Trophoblast cell (in vitro differentiated cells and primary cell): ENCODE results near the gene PHACTR1.

Experiments used
- DNase-seq, 2 donors: peaks; one replicate each; pipeline ENCODE4 v3.0.0-alpha.2; 2016
- H2AFZ ChIP-seq: 2 replicates; pipeline ENCODE4 v1.6.1; 2013; ENCODE audit warnings: low read length, moderate library complexity, mild to moderate bottlenecking; ENCODE audit not compliant: insufficient read depth, poor library complexity
- H2AK5ac ChIP-seq: 2 replicates; pipeline ENCODE4 v1.6.1; 2013; ENCODE audit warnings: mild to moderate bottlenecking, low read length
- H2BK120ac ChIP-seq: 2 replicates; pipeline ENCODE4 v1.6.1; 2013; ENCODE audit warnings: low read length, mild to moderate bottlenecking, moderate library complexity; ENCODE audit not compliant: insufficient read depth, poor library complexity
- H2BK12ac ChIP-seq: 2 replicates; pipeline ENCODE4 v1.6.1; 2013; ENCODE audit warnings: mild to moderate bottlenecking, low read length, moderate library complexity
- H2BK5ac ChIP-seq: 2 replicates; pipeline ENCODE4 v1.6.1; 2013; ENCODE audit warnings: low read length, low read depth, moderate library complexity, mild to moderate bottlenecking; ENCODE audit not compliant: poor library complexity
- H3K14ac ChIP-seq: 2 replicates; pipeline ENCODE4 v1.6.1; 2013; ENCODE audit warnings: mild to moderate bottlenecking, low read length
- H3K18ac ChIP-seq: 2 replicates; pipeline ENCODE4 v1.6.1; 2013; ENCODE audit warnings: mild to moderate bottlenecking, low read length
- H3K23ac ChIP-seq: 2 replicates; pipeline ENCODE4 v1.6.1; 2013; ENCODE audit warnings: low read length
- H3K27ac ChIP-seq: 2 replicates; pipeline ENCODE4 v1.5.1; 2013; ENCODE audit warnings: low read depth, mild to moderate bottlenecking, inconsistent platforms, low read length, moderate library complexity
- H3K27me3 ChIP-seq: 2 replicates; pipeline ENCODE4 v1.6.1; 2013; ENCODE audit warnings: inconsistent platforms, mild to moderate bottlenecking, low read length, moderate library complexity; ENCODE audit not compliant: insufficient read depth
- H3K36me3 ChIP-seq, 2 experiments: 1 replicate in 1 of 2; 2 replicates in 1 of 2; pipeline ENCODE4 v1.6.1; 2013; ENCODE audit warnings: low read length in 2 of 2, mild to moderate bottlenecking in 2 of 2, moderate library complexity in 1 of 2; ENCODE audit not compliant: insufficient read depth in 2 of 2, control insufficient read depth in 1 of 2
- H3K4ac ChIP-seq: 2 replicates; pipeline ENCODE4 v1.6.1; 2013; ENCODE audit warnings: low read depth, mild to moderate bottlenecking, low read length, moderate library complexity
- H3K4me1 ChIP-seq, 2 experiments: 1 replicate in 1 of 2; 2 replicates in 1 of 2; pipeline ENCODE4 v1.6.1; 2013; ENCODE audit warnings: low read length in 2 of 2, mild to moderate bottlenecking in 2 of 2, moderate library complexity in 1 of 2; ENCODE audit not compliant: insufficient read depth in 2 of 2, control insufficient read depth in 1 of 2
- H3K4me2 ChIP-seq: 2 replicates; pipeline ENCODE4 v1.6.1; 2013; ENCODE audit warnings: inconsistent platforms, mild to moderate bottlenecking, low read length, moderate library complexity
- H3K4me3 ChIP-seq: 2 replicates; pipeline ENCODE4 v1.5.1; 2013; ENCODE audit warnings: mild to moderate bottlenecking, low read depth, low read length, inconsistent platforms
- H3K79me1 ChIP-seq: one replicate; pipeline ENCODE4 v1.6.1; 2013; ENCODE audit warnings: low read length
- H3K79me2 ChIP-seq: 2 replicates; pipeline ENCODE4 v1.6.1; 2013; ENCODE audit warnings: low read length, mild to moderate bottlenecking; ENCODE audit not compliant: control insufficient read depth, insufficient read depth, poor library complexity
- H3K9ac ChIP-seq: 2 replicates; pipeline ENCODE4 v1.6.1; 2013; ENCODE audit warnings: mild to moderate bottlenecking, low read length
- H3K9me3 ChIP-seq: 2 replicates; pipeline ENCODE4 v1.6.1; 2013; ENCODE audit warnings: low read depth, mild to moderate bottlenecking, control low read depth, inconsistent platforms, low read length; ENCODE audit not compliant: insufficient read depth
- H4K12ac ChIP-seq: 2 replicates; pipeline ENCODE4 v1.6.1; 2013; ENCODE audit warnings: low read depth, mild to moderate bottlenecking, low read length, moderate library complexity
- H4K8ac ChIP-seq: 2 replicates; pipeline ENCODE4 v1.6.1; 2013; ENCODE audit warnings: low read depth, mild to moderate bottlenecking, low read length, moderate library complexity
- H4K91ac ChIP-seq: one replicate; pipeline ENCODE4 v1.6.1; 2013; ENCODE audit warnings: low read depth, mild to moderate bottlenecking, low read length, moderate library complexity
- WGBS: extraction: QIAGEN DNeasy Blood & Tissue Kit; methylation state at CpG from one replicate; pipeline ENCODE4 v1.1.7; 2013; ENCODE audit warnings: missing lambda C conversion rate; ENCODE audit not compliant: insufficient read length, insufficient coverage; ENCODE audit errors: extremely low coverage; 5-methylcytosine and 5-hydroxymethylcytosine counted together

The PHACTR1 gene

GRCh38 chr6:13289789-13290318 is 573.3 kb downstream of the PHACTR1 start:
- Histone ChIP-seq H3K14ac (no peak overlapping the region), H3K4ac (no peak overlapping the region), H2AK5ac (no peak overlapping the region), H3K18ac (no peak overlapping the region), H3K79me2 (no peaks in the 10 kb centered on the region), H4K12ac (no peak overlapping the region), H3K27me3 (no peaks in the 10 kb centered on the region), H3K9ac (no peak overlapping the region), H3K23ac (no peak overlapping the region), H3K9me3 (peaks cover 6% of the 10 kb centered on the region), H3K27ac (no peak overlapping the region), H2BK12ac (no peak overlapping the region), H3K4me2 (no peak overlapping the region), H3K4me1 (no peaks in the 10 kb centered on the region), H2BK120ac (no peak overlapping the region), H2AFZ (no peak overlapping the region), H4K91ac (no peak overlapping the region), H3K36me3 (peaks cover 32 to 38% of the 10 kb centered on the region in 2 experiments), H3K4me3 (no peak overlapping the region), H3K79me1 (no peaks in the 10 kb centered on the region), H4K8ac (no peak overlapping the region), H2BK5ac (no peak overlapping the region)
- no peak for DNase-seq
- no CpG with 5 or more reads among the region's 9 CpGs for WGBS

DNA sequence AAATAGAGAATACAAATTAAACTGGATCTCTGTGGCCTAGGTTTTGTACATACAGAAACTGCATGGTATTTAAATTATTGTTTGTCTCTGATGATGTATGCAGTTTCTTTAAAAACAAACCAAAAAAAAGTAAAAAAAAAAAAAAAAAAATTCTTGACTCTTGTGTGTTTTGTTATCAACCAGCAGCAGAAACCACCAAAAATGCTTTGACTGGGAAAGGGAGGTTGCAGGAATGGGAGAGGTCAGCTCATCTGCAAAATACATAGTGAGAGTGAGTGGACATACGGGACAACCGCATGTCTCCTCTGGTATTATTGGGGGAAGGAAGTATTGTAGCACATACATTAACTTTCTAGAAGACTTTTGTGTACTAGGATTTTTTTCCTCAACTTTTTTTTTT is 573.8 kb downstream of the PHACTR1 start:
- Histone ChIP-seq H3K9ac (no peak overlapping the region), H3K36me3 (peaks cover 33 to 40% of the 10 kb centered on the region in 2 experiments), H3K18ac (no peak overlapping the region), H4K12ac (no peak overlapping the region), H3K79me1 (no peaks in the 10 kb centered on the region), H3K27ac (no peak overlapping the region), H3K23ac (no peak overlapping the region), H4K8ac (no peak overlapping the region), H3K4me1 (no peaks in the 10 kb centered on the region), H4K91ac (no peak overlapping the region), H3K4ac (no peak overlapping the region), H3K4me3 (no peak overlapping the region), H3K4me2 (no peak overlapping the region), H2BK5ac (no peak overlapping the region), H3K79me2 (no peaks in the 10 kb centered on the region), H2BK120ac (no peak overlapping the region), H3K9me3 (peaks cover 6% of the 10 kb centered on the region), H2AFZ (no peak overlapping the region), H2BK12ac (no peak overlapping the region), H3K14ac (no peak overlapping the region), H3K27me3 (no peaks in the 10 kb centered on the region), H2AK5ac (no peak overlapping the region)
- no peak for DNase-seq
- WGBS = no CpG with 5 or more reads among the region's 2 CpGs

DNA sequence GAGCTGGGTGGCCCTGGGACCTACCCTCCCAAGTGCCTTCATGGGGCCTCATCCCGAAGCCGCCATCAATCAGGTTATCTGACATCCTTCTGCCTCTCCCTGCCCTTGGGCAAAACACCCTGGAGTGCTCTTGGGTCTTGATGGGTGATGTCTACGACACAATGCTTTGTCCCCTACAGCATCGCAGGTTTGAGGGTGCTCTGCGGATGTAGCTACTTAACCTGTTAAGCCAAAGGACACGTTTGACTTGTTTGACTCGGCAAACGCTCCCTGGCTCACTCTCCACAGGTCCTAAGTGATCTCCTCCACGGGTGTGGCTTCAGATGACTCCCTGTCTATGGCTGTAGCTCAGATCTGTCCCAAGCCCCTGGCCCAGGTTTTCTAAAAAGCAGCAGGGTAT is 576.2 kb downstream of the PHACTR1 start:
- no peaks in the 10 kb centered on the region for H3K27me3 ChIP-seq
- no peaks in the 10 kb centered on the region for H3K4me1 ChIP-seq
- no peak overlapping the region for H4K91ac ChIP-seq
- peaks cover 35 to 45% of the 10 kb centered on the region in 2 experiments for H3K36me3 ChIP-seq
- no CpG with 5 or more reads among the region's 9 CpGs for WGBS
- H2BK5ac ChIP-seq = no peak overlapping the region
- H4K12ac ChIP-seq = no peak overlapping the region
- no peak overlapping the region for H3K4me3 ChIP-seq
- H3K14ac ChIP-seq = no peak overlapping the region
- H2AK5ac ChIP-seq = no peak overlapping the region
- H3K79me1 ChIP-seq = no peaks in the 10 kb centered on the region
- no peak overlapping the region for H3K23ac ChIP-seq
- no peak overlapping the region for H3K18ac ChIP-seq
- H2BK120ac ChIP-seq = no peak overlapping the region
- no peak for DNase-seq
- H3K4ac ChIP-seq = no peak overlapping the region
- H2AFZ ChIP-seq = no peak overlapping the region
- H3K4me2 ChIP-seq = no peak overlapping the region
- H4K8ac ChIP-seq = no peak overlapping the region
- H3K9me3 ChIP-seq = peaks cover 5% of the 10 kb centered on the region
- H3K79me2 ChIP-seq = no peaks in the 10 kb centered on the region
- H3K9ac ChIP-seq = no peak overlapping the region
- no peak overlapping the region for H3K27ac ChIP-seq
- no peak overlapping the region for H2BK12ac ChIP-seq

DNA sequence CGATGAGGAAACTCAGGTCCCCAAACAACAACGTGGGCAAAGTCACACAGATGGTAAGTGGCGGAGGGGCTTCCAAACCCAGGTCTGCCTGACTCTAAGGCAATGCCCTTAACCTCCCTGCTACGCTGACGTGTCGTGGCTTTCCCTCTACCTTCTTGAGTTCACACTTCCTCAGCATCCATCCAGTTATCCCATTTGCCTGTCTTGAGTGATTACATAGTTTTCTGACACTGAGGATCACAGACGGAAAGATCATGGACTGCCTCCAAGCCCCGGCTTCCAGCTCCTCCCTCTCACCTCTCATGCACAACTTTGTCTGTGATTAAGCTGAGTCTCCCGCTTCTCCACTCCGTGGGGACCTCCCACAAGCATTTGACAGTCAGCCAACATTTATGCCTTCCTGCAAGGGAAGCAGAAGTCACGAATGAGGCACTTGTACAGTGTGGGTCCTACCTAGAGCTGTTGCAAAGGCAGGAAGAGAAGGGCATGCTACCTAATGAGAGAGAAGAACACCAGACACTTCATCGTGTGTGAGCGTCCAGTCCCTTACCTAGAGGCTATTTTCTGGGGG is 578.0 kb downstream of the PHACTR1 start:
- H2AFZ ChIP-seq = no peak overlapping the region
- no peak overlapping the region for H3K4me3 ChIP-seq
- H4K8ac ChIP-seq = no peak overlapping the region
- H3K23ac ChIP-seq = no peak overlapping the region
- H3K27me3 ChIP-seq = no peaks in the 10 kb centered on the region
- H3K27ac ChIP-seq = no peak overlapping the region
- no peak overlapping the region for H3K9ac ChIP-seq
- H2BK12ac ChIP-seq = no peak overlapping the region
- no peaks in the 10 kb centered on the region for H3K79me1 ChIP-seq
- peaks cover 36 to 45% of the 10 kb centered on the region in 2 experiments for H3K36me3 ChIP-seq
- H3K79me2 ChIP-seq = no peaks in the 10 kb centered on the region
- no peak for DNase-seq
- H4K12ac ChIP-seq = no peak overlapping the region
- no peak overlapping the region for H2BK120ac ChIP-seq
- H4K91ac ChIP-seq = no peak overlapping the region
- H3K4ac ChIP-seq = no peak overlapping the region
- no peaks in the 10 kb centered on the region for H3K9me3 ChIP-seq
- WGBS = no CpG with 5 or more reads among the region's 13 CpGs
- H2BK5ac ChIP-seq = no peak overlapping the region
- H3K4me2 ChIP-seq = no peak overlapping the region
- H3K4me1 ChIP-seq = no peaks in the 10 kb centered on the region
- H2AK5ac ChIP-seq = no peak overlapping the region
- no peak overlapping the region for H3K14ac ChIP-seq
- H3K18ac ChIP-seq = no peak overlapping the region
